ENCODE measurements around the gene RHOJ. TPM values are rescaled to one million over a fixed set of nuclear protein-coding genes. Genes with fewer than 3 reads are reported as not detected.

RHOJ gene
- total RNA-seq, 1 experiment from 2014 or later = not detected

GRCh38 chr14:63223596-63223995 is 19.4 kb downstream of the RHOJ start:
- CTCF ChIA-PET = no interaction called here
- Histone ChIP-seq H3K9ac (ENCODE audit: low read length) (no peak overlapping the region), H3K9me2 (ENCODE audit: insufficient read depth) (no peaks in the 10 kb centered on the region), H3K4me1 (ENCODE audit: control insufficient read depth in 1 of 2, insufficient read depth in 2 of 2, low read length in 2 of 2) (no peaks in the 10 kb centered on the region), H3K79me2 (ENCODE audit: insufficient read depth, low read length) (no peaks in the 10 kb centered on the region), H3K9me3 (ENCODE audit: control insufficient read depth in 1 of 2, insufficient read depth in 1 of 2, low read depth in 1 of 2, low read length in 2 of 2) (no peaks in the 10 kb centered on the region), H3K27me3 (ENCODE audit: insufficient read depth, low read length) (peaks cover 20% of the 10 kb centered on the region), H3K36me3 (ENCODE audit: control insufficient read depth in 1 of 2, insufficient read depth in 2 of 2, low read length in 2 of 2) (no peaks in the 10 kb centered on the region), H2AFZ (ENCODE audit: low read depth, low read length, poor library complexity, severe bottlenecking) (no peak overlapping the region), H3K27ac (ENCODE audit: low read depth, low read length) (no peak overlapping the region), H4K20me1 (ENCODE audit: insufficient read depth) (no peaks in the 10 kb centered on the region), H3K4me3 (replicated peaks in 1 of 2; ENCODE audit: low read depth in 1 of 2, low read length in 2 of 2) (no peak overlapping the region), H3K4me2 (ENCODE audit: low read length) (no peak overlapping the region)
- intact Hi-C loops (cut with micrococcal nuclease) = no loop called here
- POLR2A ChIA-PET = no interaction called here
- RAD21 ChIA-PET (ENCODE audit: low non-redundant PET in 1 of 2, low total read pairs in 2 of 2, uncharacterized antibody in 2 of 2, unreplicated experiment in 2 of 2) = no interaction called here
- DNase-seq (ENCODE audit: low read depth, low spot score) (no peak), ATAC-seq (no peak)
- TF ChIP-seq SIN3A (IDR thresholded peaks at IDR 0.05; ENCODE audit: low read depth) (no peak), YY1 (IDR thresholded peaks at IDR 0.05; ENCODE audit: extremely low read depth, insufficient replicate concordance, low read depth, low read length) (no peak), EGR1 (IDR thresholded peaks at IDR 0.05; ENCODE audit: low read depth) (no peak), CTCF (IDR thresholded peaks at IDR 0.05 in 2 of 3, conservative IDR thresholded peaks at IDR 0.05 in 1 of 3; ENCODE audit: borderline replicate concordance in 1 of 3, insufficient read depth in 1 of 3, low read depth in 2 of 3, low read length in 2 of 3) (no peak), TCF7L2 (IDR thresholded peaks at IDR 0.05; ENCODE audit: borderline replicate concordance, extremely low read depth, insufficient read depth, insufficient read length) (no peak), EZH2 (IDR thresholded peaks at IDR 0.05) (no peak)
- TF ChIP-seq, protein P1, sequence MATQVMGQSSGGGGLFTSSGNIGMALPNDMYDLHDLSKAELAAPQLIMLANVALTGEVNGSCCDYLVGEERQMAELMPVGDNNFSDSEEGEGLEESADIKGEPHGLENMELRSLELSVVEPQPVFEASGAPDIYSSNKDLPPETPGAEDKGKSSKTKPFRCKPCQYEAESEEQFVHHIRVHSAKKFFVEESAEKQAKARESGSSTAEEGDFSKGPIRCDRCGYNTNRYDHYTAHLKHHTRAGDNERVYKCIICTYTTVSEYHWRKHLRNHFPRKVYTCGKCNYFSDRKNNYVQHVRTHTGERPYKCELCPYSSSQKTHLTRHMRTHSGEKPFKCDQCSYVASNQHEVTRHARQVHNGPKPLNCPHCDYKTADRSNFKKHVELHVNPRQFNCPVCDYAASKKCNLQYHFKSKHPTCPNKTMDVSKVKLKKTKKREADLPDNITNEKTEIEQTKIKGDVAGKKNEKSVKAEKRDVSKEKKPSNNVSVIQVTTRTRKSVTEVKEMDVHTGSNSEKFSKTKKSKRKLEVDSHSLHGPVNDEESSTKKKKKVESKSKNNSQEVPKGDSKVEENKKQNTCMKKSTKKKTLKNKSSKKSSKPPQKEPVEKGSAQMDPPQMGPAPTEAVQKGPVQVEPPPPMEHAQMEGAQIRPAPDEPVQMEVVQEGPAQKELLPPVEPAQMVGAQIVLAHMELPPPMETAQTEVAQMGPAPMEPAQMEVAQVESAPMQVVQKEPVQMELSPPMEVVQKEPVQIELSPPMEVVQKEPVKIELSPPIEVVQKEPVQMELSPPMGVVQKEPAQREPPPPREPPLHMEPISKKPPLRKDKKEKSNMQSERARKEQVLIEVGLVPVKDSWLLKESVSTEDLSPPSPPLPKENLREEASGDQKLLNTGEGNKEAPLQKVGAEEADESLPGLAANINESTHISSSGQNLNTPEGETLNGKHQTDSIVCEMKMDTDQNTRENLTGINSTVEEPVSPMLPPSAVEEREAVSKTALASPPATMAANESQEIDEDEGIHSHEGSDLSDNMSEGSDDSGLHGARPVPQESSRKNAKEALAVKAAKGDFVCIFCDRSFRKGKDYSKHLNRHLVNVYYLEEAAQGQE (IDR thresholded peaks at IDR 0.05; ENCODE audit: low read depth) = no peak
- BruUV-seq (replicated peaks) = no TSS peak
